Stimulated activated CD4-positive, alpha-beta T cell treated with anti-CD3 and anti-CD28 coated beads, Interleukin-2, amount 100 ng/mL, for 4 hours (primary cell): ENCODE data around the gene ZNF182.
"Not testable (repeated sequence)": the region's sequence is repeated elsewhere in the genome, so short reads cannot be mapped to it uniquely, and the experiment has no call there.

Experiments
- DNase-seq: peaks from one replicate; pipeline ENCODE4 v3.0.0-alpha.2; 2020; ENCODE audit warnings: low read depth

ZNF182 gene

DNA sequence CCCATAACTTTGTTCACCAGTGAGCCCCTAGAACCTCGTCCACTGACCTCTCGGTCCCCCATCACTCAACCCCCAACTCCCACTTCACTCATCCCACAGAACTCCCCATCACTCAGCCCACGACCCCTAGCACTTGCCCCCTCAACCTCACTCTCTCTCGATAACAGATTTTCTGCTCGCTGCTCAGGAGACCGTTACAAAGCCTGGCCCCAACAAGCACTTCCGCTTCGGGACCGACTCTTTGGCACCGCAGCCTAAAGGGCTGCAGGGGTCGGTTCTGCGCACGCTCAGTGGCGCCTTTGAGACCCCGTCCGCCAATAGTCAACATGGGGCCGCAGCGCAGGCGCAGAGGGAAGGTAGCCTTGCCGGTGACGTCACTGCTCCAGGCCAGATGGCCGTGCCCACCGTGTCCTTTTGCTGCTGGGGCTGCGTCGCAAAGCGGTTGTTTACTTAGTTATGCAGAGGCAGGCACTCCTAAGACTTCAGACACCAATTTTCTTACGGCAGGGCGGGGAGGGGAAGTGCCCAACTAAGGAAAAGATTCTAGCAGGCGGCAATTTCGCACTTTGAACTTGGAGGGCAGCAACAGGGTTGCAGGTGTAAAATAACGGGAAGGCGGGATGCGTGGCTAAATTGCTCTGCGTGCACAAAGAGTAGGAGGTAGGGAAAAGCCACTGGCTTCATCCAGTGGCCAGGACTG lies at the start of gene ZNF182:
TSS of gene ZNF182 (minus strand) at position 232 of the 700 bp plus-strand sequence. CDS start 1,380 bp downstream, outside the sequence.
- peak; percentile 84 for DNase-seq

DNA sequence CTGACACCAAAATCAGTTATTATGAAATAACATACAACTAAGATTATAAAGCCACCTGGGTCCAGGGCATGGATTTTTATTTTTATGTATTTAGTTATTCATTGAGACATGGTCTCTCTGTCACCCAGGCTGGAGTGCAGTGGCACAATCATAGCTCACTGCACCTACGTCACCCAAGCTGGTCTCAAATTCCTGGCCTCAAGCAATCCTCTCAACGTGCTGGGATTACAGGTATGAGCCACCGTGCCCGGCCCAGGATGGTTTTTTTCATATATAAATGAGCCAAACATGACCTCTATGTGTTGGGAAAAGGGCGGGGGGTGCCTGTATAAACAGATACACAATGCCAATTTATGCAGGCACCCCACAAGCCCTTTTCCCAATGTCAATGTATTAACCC lies 43.1 kb upstream of the ZNF182 start:
- no peak for DNase-seq

DNA sequence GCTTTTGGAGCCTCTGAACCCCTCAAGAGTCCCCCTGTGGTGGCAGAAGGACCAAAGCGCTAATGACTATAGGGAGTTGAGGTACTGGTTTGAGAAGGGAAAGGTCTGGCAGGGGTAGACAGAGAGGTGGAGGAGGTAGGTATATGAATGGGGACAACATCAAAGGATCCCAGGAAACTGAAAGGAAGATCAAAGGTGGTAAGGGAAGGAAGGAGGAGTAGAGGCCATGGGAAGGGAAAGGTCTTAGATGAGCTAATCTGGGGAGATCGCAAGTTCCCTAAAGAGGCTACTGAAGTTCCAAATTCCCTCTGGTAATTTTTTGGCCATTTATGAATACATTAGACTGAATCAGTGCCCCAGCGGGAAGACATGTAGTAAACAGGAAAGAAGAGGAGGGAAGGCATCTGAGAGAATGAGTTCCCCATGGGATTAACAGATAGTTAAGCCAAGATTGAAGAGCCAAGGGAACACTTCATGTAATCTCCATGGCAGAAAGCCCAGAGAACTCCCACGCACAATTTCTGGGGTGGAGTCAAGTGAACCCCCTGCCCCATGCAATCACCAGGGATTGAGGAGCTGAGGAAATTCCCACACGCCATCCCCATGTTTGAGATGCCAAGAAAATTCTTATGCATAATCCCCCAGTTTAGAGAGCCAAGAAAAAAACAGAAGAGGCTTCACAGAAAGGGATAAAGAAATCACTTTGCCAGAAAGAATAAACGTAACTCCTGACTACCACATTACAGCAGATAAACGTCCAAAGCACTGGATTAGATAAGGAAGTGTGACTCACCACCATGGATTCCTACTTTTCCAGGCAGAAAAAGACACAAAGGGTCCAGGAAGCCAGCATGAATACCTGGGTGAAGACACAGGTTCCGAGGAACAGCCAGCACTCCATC lies 41.9 kb upstream of the ZNF182 start:
- DNase-seq = no peak

DNA sequence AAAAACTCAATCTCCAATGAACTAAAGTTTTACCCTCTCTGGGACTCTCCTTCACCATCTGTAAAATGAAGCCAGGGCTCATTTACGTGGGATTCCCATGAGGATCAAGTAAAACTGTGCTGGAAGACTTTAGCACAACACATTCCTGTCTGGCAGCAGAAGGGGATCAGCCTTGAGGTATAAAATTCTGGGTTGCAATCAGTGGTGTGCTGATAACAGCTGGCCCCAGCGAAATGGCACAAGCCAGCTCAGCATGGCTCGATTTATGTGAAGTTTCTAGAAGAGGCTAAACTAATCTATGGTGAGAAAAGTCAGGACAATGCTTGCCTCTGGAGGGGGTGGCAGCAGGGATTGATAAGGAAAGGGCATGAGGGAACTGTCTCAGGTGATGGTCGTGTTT lies 39.3 kb upstream of the ZNF182 start:
- no peak for DNase-seq

DNA sequence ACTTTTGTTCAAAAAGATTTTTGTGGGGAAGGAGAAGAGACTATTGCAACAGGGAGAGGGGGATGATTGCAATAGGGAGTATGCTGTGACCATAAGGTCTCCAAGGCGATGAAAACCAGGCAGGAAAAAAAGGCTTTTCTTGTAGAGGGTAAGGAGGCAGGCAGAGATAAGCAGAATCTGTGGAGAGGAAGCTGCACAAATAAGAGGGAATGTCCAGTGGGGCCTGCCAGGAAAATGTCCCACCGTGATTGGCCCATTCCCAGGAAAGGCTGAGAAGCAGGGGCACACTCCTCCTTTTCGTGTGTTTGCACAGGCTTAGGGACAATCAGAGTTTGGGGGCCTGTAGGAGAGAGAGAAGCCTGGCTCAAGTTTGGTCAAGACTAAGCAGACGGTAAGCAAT lies 32.1 kb upstream of the ZNF182 start:
- DNase-seq = no peak

DNA sequence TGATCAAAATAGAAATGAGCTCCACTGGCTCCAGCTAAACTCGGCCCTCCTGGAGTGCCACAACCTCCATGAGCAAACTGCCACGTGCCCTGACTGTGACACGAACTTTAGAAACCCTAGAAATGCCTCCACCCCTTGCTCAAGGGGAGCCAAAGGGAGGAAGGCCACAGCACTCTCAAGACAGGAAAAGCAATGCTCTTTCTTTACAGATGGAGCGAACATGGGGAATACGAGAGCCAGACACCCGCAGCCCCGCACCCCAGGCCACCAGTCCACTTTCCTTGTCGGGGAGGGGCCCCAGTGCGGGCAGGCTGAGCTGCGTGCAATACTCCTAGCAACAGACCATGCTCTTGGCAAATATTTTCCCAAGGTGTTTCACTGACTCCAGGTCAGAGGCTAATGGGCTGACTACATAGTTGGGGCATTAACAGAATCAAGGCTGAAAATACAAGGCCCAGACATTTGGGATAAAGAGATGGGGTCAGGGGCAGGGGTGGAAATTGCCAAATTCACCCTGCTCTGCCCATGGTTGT lies 26.9 kb upstream of the ZNF182 start:
- DNase-seq = not testable (repeated sequence)

DNA sequence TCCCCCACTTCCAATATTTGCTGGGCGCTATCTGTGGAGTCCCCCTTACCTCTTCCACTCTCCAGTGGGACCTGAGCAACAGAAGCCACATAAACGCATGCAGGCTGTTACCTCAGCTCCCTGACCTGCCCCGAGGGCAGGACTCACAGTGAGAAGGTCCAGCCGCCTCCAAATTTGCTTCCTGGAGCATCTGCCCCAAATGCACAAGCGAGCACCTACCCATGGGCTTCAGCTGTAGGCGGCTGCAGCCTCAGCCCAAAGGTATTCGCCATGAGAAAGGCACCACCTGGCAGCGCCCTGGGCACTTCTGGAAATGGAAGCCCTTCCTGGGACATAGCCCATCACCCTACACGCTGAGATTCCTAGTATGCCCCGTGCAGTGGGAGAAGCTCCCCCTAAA lies 26.4 kb upstream of the ZNF182 start:
- no peak for DNase-seq

DNA sequence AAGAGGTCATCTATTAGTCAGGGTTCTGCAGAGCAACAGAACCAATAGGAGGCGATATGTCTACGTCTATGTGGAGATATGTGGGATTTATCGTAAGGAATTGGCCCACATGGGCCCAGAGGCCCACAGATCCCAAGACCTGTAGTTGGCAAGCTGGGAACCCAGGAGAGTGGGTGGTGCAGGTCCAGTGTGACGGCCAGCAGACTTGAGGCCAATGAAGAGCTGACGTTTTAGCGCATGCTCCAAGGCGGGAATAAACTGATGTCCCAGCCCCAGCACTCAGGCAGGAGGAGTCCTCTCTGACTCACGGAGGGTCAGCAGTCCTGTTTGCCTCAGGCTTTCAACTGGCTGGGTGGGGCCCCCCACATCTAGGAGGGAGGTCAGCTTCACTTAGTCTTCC lies 24.3 kb upstream of the ZNF182 start:
- no peak for DNase-seq

DNA sequence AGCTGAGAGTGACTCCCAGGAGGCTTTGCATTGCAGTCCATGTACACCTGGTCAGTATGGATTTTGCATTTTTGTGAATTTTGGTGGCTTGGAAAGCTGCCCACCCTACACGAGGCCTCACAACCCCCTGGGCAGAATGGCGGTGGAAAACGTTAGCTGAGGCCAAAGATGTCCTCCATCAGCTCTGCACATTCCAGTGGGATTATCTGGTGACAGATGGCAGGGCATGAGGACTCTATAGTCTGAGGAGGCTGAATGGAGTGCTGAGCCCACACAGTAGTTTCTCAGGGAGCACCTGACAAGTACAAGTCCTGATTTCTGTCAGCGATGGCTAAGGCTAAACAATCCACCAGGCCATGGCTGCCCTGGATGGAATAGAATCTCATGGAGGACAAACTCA lies 23.8 kb upstream of the ZNF182 start:
- not testable (repeated sequence) for DNase-seq

DNA sequence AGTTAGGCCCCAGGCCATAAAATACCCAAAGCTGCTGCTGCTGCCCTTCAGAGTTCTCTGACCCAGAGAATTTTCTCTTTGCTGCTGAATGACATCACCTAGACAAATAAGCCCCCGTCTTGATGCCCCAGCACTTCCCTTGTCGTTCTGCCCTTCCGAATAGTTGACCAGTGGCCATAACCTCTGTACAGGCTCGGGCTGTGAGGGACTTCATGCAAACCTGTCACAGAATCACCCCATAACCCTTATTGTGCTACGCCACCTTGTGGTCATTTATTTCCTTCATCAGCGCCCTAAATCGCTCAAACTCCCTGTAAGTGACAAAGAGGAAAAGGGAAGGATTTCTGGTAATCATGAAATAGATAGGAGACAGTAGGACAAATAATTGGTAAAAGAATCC lies 21.8 kb upstream of the ZNF182 start:
- DNase-seq = peak; percentile 15

DNA sequence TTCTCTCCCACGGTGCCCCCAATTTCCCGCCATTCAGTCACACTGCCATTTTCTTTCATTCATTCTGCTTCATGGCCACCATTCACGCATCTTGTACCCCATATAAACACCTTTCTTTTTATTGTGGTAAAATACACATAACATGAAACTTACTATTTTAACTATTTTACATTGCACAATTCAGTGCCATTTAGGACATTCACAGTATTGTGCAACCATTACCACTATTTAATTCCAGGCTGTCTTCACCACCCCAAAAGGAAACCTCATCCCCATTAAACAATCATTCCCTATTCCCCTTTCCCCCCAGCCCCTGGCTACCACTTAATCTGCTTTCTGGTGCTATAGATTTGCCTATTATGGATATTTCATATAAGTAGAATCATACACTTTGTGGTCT lies 18.9 kb upstream of the ZNF182 start:
- DNase-seq = no peak

DNA sequence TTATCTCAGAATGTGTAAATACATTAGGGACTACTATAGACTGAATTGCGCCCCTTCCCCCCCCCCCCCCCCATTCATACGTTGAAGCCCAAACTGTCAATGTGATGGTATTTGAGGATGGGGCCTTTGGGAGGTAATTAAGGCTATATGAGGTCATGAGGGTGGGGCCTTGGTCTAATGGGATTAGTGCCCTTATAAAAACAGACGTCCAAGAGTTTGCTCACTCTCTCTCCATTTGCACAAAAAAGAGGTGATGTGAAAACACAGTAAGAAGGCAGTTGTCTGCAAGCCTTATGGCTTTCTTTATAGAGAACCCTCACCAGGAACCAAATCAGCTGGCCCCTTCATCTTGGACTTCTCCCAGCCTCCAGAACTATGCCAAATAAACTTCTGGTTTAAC lies 18.3 kb upstream of the ZNF182 start:
- no peak for DNase-seq

DNA sequence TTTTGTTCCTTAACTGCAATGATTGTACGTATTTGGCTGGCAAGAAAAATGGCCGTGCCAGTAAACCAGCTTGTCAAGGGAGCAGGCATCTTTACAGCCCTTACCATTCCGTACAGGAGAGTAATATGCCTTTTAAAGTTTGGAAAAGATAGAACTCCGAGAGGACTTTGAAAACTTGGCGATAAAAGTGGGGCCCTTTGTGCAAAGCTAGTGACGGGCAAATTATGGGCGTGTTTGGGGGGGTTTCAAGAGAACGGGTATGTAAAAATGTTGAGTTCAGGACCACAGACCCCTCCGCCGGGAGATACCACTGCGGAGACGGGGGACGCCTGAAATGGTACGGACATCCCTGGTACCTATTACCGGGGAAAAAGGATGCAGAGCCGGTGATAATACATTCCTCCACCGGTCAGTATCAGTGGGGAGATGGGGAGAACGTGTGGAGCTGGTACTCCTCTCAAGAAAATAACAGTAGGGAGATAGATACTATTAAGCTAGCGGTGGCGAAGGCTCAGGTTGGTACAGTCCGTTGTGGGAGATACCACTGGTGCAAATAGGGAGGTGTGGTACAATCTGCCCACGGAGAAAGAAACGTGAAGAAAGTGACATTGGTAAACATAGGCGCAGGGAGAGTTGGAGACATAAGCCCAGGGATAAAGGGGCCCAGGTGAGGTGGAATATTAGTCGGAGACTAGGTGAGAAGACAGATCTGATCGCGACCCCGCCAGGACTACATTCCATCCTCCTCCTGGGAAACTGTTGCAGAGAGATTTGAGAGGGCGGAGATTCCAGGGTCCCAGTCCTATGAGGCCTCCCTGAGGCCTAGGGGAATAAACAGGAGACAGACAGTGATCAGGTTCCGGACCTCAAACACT lies 17.5 kb upstream of the ZNF182 start:
- DNase-seq = peak; percentile 51

DNA sequence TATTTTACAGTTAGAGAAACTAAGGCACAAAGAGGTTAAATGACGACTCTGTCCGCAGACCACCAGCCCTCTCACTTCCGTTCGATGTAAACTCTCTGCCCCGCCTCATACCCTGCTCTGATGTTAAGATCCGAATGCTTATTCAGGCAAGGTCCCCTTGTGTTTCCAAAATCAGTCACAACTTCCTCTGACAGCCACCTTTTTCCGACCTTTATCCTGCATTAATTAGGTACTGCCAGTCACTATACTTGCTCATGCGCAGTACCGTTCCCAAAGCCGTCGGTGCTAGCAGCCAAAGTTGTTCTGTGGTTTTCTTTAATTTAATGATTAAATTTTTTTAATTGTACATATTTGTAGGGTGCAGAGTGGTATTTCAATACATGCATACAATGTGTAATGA lies 16.7 kb upstream of the ZNF182 start:
- DNase-seq = peak; percentile 28

DNA sequence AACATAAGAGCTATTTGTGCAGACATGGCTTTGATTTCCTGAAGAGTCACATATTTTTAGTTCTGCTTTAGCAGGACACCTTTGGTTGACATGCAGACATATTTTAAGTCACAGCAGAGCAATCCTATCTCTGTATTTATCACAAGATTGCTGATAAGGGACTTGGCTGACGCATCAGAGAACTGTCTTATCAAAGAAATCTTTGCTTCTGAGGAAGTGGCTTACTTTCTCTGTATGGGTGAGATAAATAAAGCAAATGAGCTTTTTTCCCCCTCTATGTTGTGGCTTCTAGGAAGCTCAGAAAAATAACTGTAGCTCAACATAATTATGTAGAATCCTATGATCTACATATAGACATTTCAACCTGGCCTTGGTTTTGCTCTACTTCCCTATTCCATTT lies 16.1 kb upstream of the ZNF182 start:
- not testable (repeated sequence) for DNase-seq

DNA sequence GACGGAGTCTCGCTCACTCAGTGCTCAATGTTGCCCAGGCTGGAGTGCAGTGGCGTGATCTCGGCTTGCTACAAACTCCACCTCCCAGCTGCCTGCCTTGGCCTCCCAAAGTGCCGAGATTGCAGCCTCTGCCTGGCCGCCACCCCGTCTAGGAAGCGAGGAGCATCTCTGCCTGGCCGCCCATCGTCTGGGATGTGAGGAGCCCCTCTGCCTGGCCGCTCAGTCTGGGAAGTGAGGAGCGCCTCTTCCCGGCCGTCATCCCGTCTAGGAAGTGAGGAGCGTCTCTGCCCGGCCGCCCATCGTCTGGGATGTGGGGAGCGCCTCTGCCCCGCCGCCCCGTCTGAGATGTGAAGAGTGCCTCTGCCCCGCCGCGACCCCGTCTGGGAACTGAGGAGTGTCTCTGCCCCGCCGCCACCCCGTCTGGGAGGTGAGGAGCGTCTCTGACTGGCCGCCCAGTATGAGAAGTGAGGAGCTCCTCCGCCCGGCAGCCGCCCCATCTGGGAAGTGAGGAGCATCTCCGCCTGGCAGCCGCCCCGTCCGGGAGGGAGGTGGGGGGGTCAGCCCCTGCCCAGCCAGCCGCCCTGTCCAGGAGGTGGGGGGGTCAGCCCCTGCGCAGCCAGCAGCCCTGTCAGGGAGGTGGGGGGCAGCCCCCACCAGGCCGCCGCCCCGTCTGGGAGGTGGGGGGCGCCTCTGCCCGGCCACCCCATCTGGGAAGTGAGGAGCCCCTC lies 13.0 kb upstream of the ZNF182 start:
- not testable (repeated sequence) for DNase-seq

DNA sequence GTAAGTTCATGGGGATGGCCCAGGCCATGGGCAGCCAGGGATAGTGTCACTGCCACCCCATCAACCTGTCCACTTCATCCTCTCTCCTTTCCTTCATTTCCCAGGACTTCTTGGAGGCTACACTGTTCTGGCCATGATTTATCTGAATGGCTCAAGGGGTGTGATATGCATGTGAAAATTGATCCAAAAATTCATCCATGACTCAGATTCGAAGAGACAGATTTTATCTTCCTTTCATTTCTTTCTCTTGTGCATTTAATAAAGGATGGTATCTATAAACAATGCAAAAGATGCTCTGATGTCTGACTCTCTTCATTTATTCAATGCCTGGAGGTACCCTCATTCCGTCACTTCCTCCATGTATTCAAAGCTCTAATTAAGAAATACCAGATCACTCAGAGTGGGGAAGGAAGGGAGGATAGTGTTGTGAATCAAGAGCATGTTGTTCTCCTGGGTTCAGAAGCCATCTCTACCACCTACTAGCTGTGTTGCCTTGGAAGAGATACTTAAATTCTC lies 5.7 kb upstream of the ZNF182 start:
- not testable (repeated sequence) for DNase-seq

DNA sequence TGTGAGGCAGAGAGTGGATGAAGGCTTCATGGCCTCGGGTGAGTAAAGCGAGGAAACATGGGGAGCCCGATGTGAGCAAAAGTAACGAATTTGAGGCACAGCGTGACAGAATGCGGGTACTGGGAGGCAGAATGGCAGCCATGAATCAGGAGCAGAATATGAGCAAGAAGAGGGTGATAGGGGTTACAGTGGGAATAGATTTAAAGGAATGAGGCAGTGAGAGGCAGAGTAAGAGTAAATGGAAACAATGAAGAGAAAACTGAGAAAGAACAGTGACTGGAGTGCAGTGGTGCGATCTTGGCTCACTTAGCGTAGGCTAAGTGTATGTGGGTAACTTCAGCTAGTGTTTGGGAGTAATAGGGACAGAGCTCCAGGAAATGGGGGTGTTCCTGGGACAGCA lies 2.9 kb upstream of the ZNF182 start, which contains the start of gene SPACA5:
TSS of gene SPACA5 (plus strand) at position 301 of the 400 bp plus-strand sequence. CDS start 815 bp downstream, outside the sequence.
- not testable (repeated sequence) for DNase-seq

DNA sequence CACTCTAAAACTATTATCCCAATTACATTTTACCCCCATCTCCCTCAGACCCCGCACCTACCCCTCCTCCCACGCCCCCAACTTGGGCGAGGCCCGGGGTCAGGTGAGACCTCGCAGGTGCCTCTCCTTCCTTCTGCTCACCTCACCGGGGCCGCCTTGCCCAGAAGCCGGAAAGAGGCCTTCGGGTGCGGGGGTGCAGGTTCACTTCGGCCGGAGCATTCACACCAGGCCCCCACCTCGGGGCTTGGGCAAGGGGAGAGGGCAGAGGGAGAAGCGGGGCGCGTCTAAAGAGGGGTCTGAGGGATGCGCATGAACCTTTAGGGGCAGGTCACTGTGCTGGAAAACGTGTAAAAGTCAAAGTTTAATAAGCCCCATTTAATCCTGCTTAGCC lies 427 bp downstream of the ZNF182 start:
- no peak for DNase-seq

DNA sequence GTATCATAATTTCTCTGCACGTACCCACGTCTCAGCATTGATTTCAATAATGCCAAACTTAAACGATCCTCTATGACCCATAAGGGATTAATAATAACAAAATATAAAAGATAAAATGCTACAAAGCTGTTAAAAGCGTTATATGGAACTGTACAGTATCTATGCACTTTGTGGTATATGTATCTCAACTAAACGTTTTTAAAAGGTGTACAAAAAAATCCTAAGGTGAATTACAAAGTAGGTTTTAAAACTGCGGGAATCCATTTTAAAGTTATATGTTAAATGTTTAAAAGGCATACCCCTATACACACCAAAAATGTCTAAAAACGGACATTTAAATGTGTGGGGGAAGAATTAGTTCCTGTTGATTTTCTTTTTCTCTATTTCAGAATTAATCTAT lies 860 bp downstream of the ZNF182 start:
- no peak for DNase-seq

DNA sequence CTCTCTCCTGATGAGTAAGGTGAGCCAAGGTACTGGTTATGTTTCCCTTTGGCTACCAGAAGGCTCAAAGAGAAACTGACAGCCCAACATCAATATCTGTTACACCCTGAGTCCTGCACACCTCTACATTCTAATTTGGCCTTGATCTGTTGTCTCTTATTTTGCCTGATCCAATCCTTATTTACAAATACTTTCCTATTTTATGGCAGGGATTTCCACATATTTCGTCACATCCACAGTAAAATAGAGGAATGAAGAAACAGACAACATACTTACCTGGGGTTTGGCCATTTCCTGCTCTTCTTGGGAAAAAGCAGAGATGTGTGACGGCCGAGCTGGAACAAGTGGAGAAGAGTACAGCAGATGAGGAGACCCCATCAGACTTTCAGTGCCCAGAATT lies 1.5 kb downstream of the ZNF182 start:
- DNase-seq = no peak
